NCI-H82 treated with DMSO at 0.1 percent for 48 hours (cell line): ENCODE data around the gene ZNF230.

Experiments
- DNase-seq: peaks from one replicate; lab custom pipeline; 2025; ENCODE audit not compliant: unreplicated experiment; lab: John Stamatoyannopoulos, UW

The ZNF230 gene

DNA sequence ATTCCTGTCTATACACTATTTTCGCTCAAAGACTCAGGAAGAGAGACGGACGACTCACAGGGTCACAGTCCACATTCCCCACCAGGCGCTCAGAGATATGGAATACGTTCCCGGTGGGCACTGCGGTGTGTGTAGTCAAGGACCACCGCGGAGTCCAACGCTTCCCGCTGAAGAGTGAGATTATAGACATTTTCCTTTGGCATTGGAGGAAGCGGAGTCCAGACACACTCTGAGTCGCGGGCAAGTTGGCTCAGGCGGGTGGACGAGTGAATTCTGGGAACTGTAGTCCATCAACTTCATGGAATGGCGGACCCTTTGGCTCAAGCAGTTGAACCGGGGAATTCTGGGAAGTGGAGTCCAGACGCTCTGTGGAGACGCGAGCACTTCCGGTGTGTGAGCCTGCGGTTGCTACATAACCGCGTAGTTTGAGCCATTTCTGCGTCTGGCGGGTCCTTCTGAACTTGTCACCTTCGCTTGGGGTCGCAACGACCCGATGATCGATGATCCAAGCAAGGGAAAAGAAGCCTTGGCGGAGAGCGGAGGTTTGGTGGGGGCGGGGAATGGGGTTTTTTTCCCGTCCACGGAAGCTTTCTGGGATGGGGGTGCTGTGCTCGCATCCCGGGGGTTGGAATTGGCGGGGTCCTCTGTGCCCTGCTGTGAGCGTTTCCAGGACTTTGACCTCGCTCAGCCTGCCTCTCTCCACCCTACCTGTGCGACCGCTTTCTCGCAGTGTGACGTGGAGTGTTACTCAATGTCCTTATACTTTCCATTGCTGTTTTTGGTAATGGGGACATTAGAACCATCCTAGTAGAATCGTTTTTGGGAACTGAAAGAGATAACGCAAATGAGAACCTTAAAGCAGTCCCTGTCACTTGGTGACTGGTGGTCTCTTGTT, at the start of gene ZNF230:
Gene ZNF230 (plus strand): TSS at position 392 of the 895 bp plus-strand sequence. CDS start 4,122 bp downstream, outside the sequence.
- DNase-seq = peak; percentile 92

GRCh38 chr19:43956827-43957226, 45.9 kb upstream of the ZNF230 start:
- no peak for DNase-seq

DNA sequence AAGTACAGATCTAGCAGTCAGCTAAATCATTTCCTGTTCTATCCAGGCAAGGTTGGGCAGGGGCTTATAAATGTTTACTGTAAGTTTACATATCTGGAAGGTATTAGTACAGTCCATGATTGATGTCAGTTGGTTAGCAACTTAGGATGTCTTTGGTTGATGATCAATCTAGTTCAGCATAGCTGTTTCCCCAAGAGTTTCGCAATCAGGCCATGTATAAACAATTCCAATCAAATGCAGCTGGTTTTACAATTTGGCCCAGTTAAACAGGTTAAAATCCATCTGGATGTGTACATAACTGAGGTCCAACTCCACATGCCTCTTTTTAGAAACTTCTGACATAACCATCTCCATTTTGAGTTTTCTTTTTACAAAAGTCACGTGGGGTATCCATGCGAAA, 44.9 kb upstream of the ZNF230 start:
- DNase-seq = no peak

- no peak for DNase-seq
Measured at GRCh38 chr19:43960411-43960810, 42.3 kb upstream of the ZNF230 start.

DNA sequence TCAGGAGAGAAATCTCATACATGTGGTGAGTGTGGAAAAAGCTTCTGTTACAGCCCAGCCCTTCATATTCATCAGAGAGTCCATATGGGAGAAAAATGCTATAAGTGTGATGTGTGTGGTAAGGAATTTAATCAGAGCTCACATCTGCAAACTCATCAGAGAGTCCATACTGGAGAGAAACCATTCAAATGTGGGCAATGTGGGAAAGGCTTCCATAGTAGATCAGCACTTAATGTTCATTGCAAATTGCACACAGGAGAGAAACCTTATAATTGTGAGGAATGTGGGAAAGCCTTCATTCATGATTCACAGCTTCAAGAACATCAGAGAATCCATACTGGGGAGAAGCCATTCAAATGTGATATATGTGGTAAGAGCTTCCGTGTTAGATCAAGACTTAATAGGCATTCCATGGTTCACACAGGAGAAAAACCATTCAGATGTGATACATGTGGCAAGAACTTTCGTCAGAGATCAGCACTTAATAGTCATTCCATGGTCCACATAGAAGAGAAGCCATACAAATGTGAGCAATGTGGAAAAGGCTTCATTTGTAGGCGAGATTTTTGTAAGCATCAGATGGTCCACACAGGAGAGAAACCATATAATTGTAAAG, 36.6 kb upstream of the ZNF230 start:
- DNase-seq = no peak

GRCh38 chr19:43976732-43977131, 26.0 kb upstream of the ZNF230 start:
- DNase-seq = no peak

- DNase-seq = no peak
Measured at GRCh38 chr19:43983544-43983911, 19.2 kb upstream of the ZNF230 start.

DNA sequence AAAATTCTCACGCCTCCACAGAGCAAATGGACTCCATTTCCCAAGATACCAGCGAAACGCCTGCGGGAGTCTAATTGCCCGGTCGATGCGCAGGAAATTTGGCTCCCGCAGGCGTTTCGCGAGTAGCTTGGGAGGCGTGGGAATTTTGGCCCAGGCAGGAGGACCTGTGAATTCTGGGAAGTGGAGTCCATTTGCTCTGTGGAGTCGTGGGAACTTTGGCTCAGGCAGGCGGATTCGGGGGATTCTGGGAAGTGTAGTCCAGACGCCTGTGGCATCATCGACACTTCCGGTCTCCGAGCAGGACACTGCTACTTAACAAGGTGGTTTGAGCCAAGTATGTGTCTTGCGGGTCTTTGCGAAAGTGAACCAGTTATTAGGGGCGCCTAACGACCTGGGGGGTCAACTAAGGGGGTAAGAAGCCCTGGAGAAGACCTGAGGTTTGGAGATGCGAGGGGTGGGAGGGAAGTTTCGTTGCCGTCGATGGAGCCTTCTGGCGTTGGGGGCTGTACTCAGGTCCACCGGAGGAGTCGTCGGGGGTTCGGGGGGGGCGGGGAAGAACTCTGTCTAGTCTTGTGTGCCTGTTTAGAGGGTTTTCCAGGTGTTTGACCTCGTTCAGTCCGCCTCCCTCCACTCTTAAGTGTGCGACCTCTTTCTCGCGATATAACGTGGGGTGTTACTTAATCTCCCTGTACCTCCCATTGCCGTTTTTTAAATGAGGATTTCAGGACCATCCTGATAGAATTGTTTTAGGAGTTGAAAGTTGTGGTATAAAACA, 18.7 kb upstream of the ZNF230 start, which contains the start of gene ZNF155:
Gene ZNF155 (plus strand): TSS at position 277 of the 775 bp plus-strand sequence. CDS start 4,356 bp downstream, outside the sequence.
- peak; percentile 96 for DNase-seq

DNA sequence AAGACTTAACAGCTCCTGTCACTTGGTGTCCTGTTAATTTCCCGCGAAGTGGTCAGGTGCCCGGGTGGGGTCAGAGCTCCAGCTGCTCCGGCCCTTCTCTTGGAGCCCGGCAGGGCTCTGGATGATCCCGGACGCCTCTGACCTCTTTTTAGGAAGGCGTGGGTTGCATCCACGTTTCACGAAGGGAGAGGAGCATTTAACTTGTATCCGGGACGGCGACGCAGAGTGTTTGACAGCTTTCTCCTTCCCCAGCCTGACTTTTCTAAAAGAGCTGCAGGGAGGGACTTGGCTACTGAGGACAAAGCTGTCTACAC, 18.1 kb upstream of the ZNF230 start:
- no peak for DNase-seq

DNA sequence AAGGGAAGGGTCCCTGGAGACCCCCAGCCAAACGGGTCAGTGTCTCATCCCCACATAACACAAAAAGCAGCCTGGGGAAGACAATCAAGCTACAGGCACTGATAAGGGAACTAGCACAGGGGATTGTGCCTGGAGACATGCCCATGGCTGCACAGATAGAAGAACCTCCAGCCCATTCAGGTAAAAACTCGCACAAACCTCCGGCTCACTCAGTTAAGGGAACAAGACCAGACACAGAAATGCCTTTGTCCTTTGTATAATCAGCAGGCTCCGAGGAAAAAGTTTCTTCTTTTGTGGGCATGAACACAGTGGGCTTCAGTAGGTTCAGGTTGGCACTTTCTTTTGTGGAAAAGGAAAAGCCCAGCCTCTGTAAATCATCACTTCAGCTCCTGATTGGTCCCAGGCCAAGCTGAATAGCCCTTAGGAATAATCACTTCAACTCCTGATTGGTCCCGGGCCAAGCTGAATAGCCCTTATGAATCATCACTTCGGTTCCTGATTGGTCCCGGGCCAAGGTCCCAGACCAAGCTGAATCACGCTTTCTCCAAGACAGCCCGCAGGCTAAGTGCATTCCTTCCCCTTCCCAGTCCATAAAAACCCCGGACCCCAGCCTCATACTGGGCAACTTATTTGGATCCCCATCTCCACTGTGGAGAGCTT, 5.0 kb upstream of the ZNF230 start:
- DNase-seq = no peak

GRCh38 chr19:44002212-44002565, 568 bp upstream of the ZNF230 start:
- DNase-seq = no peak

GRCh38 chr19:44003461-44004009, 778 bp downstream of the ZNF230 start:
- DNase-seq = no peak

GRCh38 chr19:44005973-44006372, 3.2 kb downstream of the ZNF230 start:
- no peak for DNase-seq

DNA sequence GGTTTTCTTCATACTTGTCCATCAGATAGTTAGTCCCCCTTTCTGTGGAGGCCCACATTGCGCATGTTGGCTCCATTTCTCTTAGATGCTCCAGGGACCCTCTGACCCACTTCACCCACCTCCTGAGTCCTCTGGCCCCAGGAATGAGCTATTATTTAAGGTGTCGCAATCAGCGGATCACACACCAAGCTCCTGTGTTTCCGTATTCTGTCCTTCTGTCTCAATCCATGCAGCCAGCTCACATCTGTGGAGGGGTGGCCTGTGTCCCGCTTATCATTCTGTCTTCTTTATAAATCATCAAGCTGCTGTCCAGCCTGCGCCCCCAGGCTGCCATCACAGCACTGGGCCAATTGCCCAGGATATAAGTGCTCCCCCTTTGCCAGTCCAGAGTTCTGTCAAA, 4.7 kb downstream of the ZNF230 start:
- no peak for DNase-seq

- DNase-seq = no peak
Measured at GRCh38 chr19:44010468-44010867, 7.7 kb downstream of the ZNF230 start.

GRCh38 chr19:44019498-44019897, 16.7 kb downstream of the ZNF230 start:
- DNase-seq = no peak

GRCh38 chr19:44021221-44021620, 18.5 kb downstream of the ZNF230 start:
- no peak for DNase-seq

DNA sequence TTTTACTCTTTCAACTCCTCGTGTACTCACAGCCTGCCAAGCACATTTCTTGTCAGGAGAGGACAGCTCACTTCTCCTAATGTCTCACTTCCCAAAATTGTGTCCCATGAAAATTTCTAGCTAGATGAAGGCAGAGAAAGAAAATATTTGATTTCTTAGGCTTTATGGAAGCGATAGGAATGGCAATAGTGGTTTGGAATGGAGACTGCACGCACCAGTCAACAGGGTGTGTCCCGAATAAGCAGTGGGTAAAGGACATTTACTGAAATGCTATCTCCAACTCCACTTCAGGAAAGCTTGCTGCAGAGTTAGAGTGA, 22.1 kb downstream of the ZNF230 start:
- no peak for DNase-seq

DNA sequence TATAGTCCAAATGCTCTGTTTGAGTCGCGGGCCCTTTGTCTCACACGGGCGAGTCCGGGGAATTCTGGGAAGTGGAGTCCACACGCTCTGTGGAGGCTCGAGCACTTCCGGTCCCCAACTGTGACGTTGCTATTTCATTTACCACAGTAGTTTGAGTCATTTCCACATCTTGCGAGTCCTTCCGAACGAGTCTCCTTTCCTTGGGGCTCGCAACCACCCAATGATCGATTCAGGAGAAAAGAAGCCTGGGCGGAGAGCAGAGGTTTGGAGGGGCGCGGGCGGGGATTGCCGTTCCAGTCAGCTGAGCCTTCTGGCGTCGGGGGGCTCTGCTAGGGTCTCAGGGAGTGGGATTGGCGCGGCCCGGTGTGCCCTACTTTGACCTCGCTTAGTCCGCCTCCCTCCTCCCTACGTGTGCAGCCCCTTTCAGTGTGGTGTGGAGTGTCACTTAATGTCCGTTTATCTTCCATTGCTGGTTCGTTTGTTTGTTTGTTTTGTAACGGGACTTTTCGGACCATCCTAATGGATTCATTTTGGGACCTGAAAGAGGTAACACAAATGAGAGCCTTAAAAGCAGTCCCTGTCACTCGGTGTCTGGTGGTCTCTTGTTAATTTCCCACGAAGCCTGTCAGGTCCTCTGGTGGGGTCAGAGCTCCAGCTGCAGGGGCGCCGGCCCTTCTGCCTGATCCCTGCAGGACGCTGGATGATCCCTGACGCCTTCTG, 22.6 kb downstream of the ZNF230 start, which contains the start of gene ZNF222:
Gene ZNF222 (plus strand): TSS at position 163 of the 720 bp plus-strand sequence. CDS start 58 bp downstream, at position 221.
- DNase-seq = peak; percentile 29

- DNase-seq = no peak
Measured at GRCh38 chr19:44026622-44027021, 23.9 kb downstream of the ZNF230 start.
